Endothelial cell of umbilical vein (primary cell): Measurements from ENCODE around the gene VPS51. TPM values are rescaled to one million over a fixed set of nuclear protein-coding genes. Genes with fewer than 3 reads are reported as not detected.

ENCODE experiments used
- BruUV-seq: library from RNA; stranded (reverse); fragments of 400-500 nt; replicated peaks from 2 replicates; lab custom pipeline; 2021; lab: Mats Ljungman, UMichigan
- CTCF ChIA-PET: fragments of 300-600, 350-600 bp; sonication (Branson Sonifier 250); formaldehyde crosslinking; loops from one replicate; lab custom pipeline; 2021; ENCODE audit warnings: antibody characterized with exemption, inconsistent platforms; lab: Charles Lee
- POLR2A ChIA-PET: fragments of 300-600, 350-600 bp; sonication (Branson Sonifier 250); formaldehyde crosslinking; loops from one replicate; lab custom pipeline; 2021; ENCODE audit warnings: antibody characterized with exemption, inconsistent platforms; lab: Charles Lee
- DNase-seq: peaks from one replicate; pipeline ENCODE4 v3.0.0-alpha.2; 2011; ENCODE audit warnings: low read depth, low spot score
- FAIRE-seq: peaks from 2 replicates; lab custom pipeline; 2011; peaks lifted over from hg19 to GRCh38; lab: Jason Lieb, UNC
- H2AFZ ChIP-seq: 2 replicates; pipeline ENCODE4 v1.6.0; 2012; ENCODE audit warnings: low read depth, low read length, control low read depth, inconsistent platforms
- H3K27ac ChIP-seq: 2 replicates; pipeline ENCODE4 v1.5.1; 2011; ENCODE audit warnings: low read depth, mild to moderate bottlenecking, control low read depth, low read length, moderate library complexity; ENCODE audit not compliant: insufficient read depth
- H3K27me3 ChIP-seq, 2 experiments: 2 replicates each; pipeline versions ENCODE4 v1.6.0 to v1.6.1; 2011; ENCODE audit warnings: low read length in 2 of 2, mixed read lengths in 1 of 2; ENCODE audit not compliant: control insufficient read depth in 2 of 2, insufficient read depth in 2 of 2
- H3K36me3 ChIP-seq, 2 experiments: 2 replicates in 1 of 2; 3 replicates in 1 of 2; pipeline ENCODE4 v1.5.1; 2011; ENCODE audit warnings: low read length in 2 of 2, mild to moderate bottlenecking in 1 of 2, moderate library complexity in 1 of 2; ENCODE audit not compliant: control insufficient read depth in 2 of 2, insufficient read depth in 2 of 2; ENCODE audit errors: extremely low read depth in 1 of 2
- H3K4me1 ChIP-seq: 3 replicates; pipeline ENCODE4 v1.5.1; 2011; ENCODE audit warnings: mild to moderate bottlenecking, low read length; ENCODE audit not compliant: control insufficient read depth, insufficient read depth; ENCODE audit errors: extremely low read depth
- H3K4me2 ChIP-seq: 2 replicates; pipeline ENCODE4 v1.6.1; 2011; ENCODE audit warnings: low read length, control low read depth, mixed read lengths; ENCODE audit not compliant: insufficient read depth
- H3K4me3 ChIP-seq, 3 experiments: fragments of 200-600 bp in 1 of 3; sonication (generic), shearing (Covaris generic) in 1 of 3; replicated peaks in 1 of 3; 2 replicates each; pipeline ENCODE4 v1.5.1; 2011 to 2016; ENCODE audit warnings: control low read depth in 3 of 3, low read length in 3 of 3, mild to moderate bottlenecking in 2 of 3, inconsistent platforms in 1 of 3, low read depth in 1 of 3, moderate library complexity in 1 of 3; ENCODE audit not compliant: insufficient read depth in 1 of 3
- H3K79me2 ChIP-seq: 2 replicates; pipeline ENCODE4 v1.6.0; 2012; ENCODE audit warnings: low read length, inconsistent platforms; ENCODE audit not compliant: control insufficient read depth, insufficient read depth
- H3K9ac ChIP-seq: replicated peaks from 2 replicates; pipeline ENCODE3; 2011; ENCODE audit warnings: low read length, control low read depth; ENCODE audit not compliant: insufficient read depth; ENCODE audit errors: extremely low read depth
- H3K9me1 ChIP-seq: replicated peaks from 3 replicates; pipeline ENCODE4 v1.6.0; 2011; ENCODE audit warnings: mild to moderate bottlenecking, low read length; ENCODE audit not compliant: control insufficient read depth, insufficient read depth; ENCODE audit errors: extremely low read depth
- H3K9me3 ChIP-seq: replicated peaks from 2 replicates; pipeline ENCODE4 v1.5.1; 2012; ENCODE audit warnings: low read length, inconsistent platforms; ENCODE audit not compliant: control insufficient read depth, insufficient read depth
- H4K20me1 ChIP-seq: replicated peaks from 2 replicates; pipeline ENCODE3; 2011; ENCODE audit warnings: mild to moderate bottlenecking, low read length; ENCODE audit not compliant: control insufficient read depth, insufficient read depth; ENCODE audit errors: extremely low read depth
- EZH2 ChIP-seq: IDR thresholded peaks from 2 replicates; pipeline ENCODE4 v1.6.1; 2012; ENCODE audit warnings: borderline replicate concordance, low read depth, mild to moderate bottlenecking, moderate library complexity, low read length, inconsistent platforms; ENCODE audit not compliant: severe bottlenecking
- FOS ChIP-seq: IDR thresholded peaks from 2 replicates; pipeline ENCODE4 v1.6.1; 2011; ENCODE audit warnings: mild to moderate bottlenecking, low read length, moderate library complexity, borderline replicate concordance; ENCODE audit not compliant: insufficient read depth
- GATA2 ChIP-seq: IDR thresholded peaks from 2 replicates; pipeline ENCODE4 v1.7.0; 2011; ENCODE audit warnings: low read depth, mild to moderate bottlenecking, moderate library complexity, mixed read lengths, low read length; ENCODE audit not compliant: insufficient read length, insufficient read depth
- JUN ChIP-seq: IDR thresholded peaks from 2 replicates; pipeline ENCODE4 v1.6.1; 2011; ENCODE audit warnings: borderline replicate concordance, low read depth; ENCODE audit not compliant: insufficient read length, insufficient read depth
- MYC ChIP-seq: IDR thresholded peaks from one replicate; pipeline ENCODE4 v1.6.1; 2011; ENCODE audit warnings: mild to moderate bottlenecking, low read depth, low read length
- POLR2A ChIP-seq: IDR thresholded peaks from 2 replicates; pipeline ENCODE4 v1.6.1; 2012; ENCODE audit warnings: low read depth, mild to moderate bottlenecking, control low read depth, low read length
- POLR2AphosphoS5 ChIP-seq: IDR thresholded peaks from 2 replicates; pipeline ENCODE4 v1.6.1; 2012; ENCODE audit warnings: low read depth, mild to moderate bottlenecking, control low read depth, low read length, moderate library complexity; ENCODE audit not compliant: insufficient read depth
- dilution Hi-C: fragments of 300-500 bp; cut with MboI; formaldehyde crosslinking; loops from one replicate; pipeline ENCODE4 v1.15.0; 2019; ENCODE audit warnings: low sequenced_read_pairs; ENCODE audit not compliant: extremely low pct_ligation_motif_present
- intact Hi-C: fragments of 100-400 bp; cut with micrococcal nuclease; formaldehyde crosslinking; loops from one replicate; pipeline ENCODE4 v1.10.0; 2022
- polyA plus RNA-seq, 4 experiments: library from polyadenylated mRNA; depleted of rRNA in 3 of 4; stranded (reverse) in 3 of 4; unstranded in 1 of 4; fragments of >200 nt; gene quantifications; 2 replicates each; pipeline versions ENCODE4 v1.2.1 to v1.2.3, GENCODE V29; 2011 to 2012; ENCODE audit warnings: missing spikeins in 1 of 4
- total RNA-seq: library from RNA; stranded (reverse); gene quantifications from 2 replicates; pipeline ENCODE4 v1.2.3, GENCODE V29; 2021
- TF ChIP-seq, protein P1 (sequence below), 2 donors: IDR thresholded peaks; 1 replicate in 1 of 2; 2 replicates in 1 of 2; pipeline ENCODE4 v1.5.1; 2011; ENCODE audit warnings: low read length in 2 of 2, mild to moderate bottlenecking in 2 of 2, moderate library complexity in 2 of 2, control low read depth in 1 of 2, inconsistent platforms in 1 of 2, low read depth in 1 of 2; ENCODE audit not compliant: insufficient read depth in 1 of 2; ENCODE audit errors: extremely low read depth in 1 of 2
- TF ChIP-seq, protein P2 (sequence below): IDR thresholded peaks from 2 replicates; pipeline ENCODE4 v1.6.1; 2011; ENCODE audit not compliant: insufficient read depth, insufficient read length

The VPS51 gene
- total and polyA plus RNA-seq, 2 donors (not counting 3 experiments of a cell fraction or from before 2014, with no cell fraction given) = 108 to 146 TPM

DNA sequence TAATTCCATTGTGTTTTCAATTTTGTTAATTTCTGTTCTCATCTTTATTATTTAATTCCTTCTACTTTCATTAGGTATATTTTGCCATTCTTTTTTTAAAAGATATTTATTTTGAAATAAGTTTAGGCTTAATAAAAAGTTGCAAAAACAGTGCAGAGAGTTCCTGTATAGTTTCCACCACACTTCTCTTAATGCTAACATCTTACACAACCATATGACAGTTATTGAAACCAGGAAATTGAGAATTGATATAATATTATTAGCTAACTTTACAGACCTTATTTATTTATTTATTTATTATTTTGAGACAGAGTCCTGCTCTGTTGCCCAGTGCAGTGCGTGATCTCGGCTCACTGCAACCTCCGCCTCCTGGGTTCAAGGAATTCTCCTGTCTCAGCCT is 60.2 kb downstream of the VPS51 start:
- Histone ChIP-seq H4K20me1 (no peaks in the 10 kb centered on the region), H3K27ac (no peak overlapping the region), H3K9me1 (no peaks in the 10 kb centered on the region), H3K4me3 (no peak overlapping the region), H2AFZ (no peak overlapping the region), H3K9me3 (no peaks in the 10 kb centered on the region), H3K79me2 (no peaks in the 10 kb centered on the region), H3K9ac (no peak overlapping the region), H3K36me3 (no peaks in the 10 kb centered on the region), H3K4me1 (no peaks in the 10 kb centered on the region), H3K27me3 (peaks cover 2 to 5% of the 10 kb centered on the region in 2 experiments), H3K4me2 (no peak overlapping the region)
- TF ChIP-seq JUN (no peak), POLR2A (no peak), MYC (no peak), FOS (no peak), GATA2 (no peak), POLR2AphosphoS5 (no peak), EZH2 (no peak)
- TF ChIP-seq, protein P1, sequence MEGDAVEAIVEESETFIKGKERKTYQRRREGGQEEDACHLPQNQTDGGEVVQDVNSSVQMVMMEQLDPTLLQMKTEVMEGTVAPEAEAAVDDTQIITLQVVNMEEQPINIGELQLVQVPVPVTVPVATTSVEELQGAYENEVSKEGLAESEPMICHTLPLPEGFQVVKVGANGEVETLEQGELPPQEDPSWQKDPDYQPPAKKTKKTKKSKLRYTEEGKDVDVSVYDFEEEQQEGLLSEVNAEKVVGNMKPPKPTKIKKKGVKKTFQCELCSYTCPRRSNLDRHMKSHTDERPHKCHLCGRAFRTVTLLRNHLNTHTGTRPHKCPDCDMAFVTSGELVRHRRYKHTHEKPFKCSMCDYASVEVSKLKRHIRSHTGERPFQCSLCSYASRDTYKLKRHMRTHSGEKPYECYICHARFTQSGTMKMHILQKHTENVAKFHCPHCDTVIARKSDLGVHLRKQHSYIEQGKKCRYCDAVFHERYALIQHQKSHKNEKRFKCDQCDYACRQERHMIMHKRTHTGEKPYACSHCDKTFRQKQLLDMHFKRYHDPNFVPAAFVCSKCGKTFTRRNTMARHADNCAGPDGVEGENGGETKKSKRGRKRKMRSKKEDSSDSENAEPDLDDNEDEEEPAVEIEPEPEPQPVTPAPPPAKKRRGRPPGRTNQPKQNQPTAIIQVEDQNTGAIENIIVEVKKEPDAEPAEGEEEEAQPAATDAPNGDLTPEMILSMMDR (IDR thresholded peaks at IDR 0.05; ENCODE audit: extremely low read depth in 1 of 2, insufficient read depth in 1 of 2, low read depth in 1 of 2, low read length in 2 of 2) = no peak
- TF ChIP-seq, protein P2, sequence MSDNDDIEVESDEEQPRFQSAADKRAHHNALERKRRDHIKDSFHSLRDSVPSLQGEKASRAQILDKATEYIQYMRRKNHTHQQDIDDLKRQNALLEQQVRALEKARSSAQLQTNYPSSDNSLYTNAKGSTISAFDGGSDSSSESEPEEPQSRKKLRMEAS = no peak
- ChIA-PET POLR2A (interaction anchor here (0.6 kb wide), 1 partner anchor 8 kb away, joined by 4 read pairs; no protein-coding TSS in a partner anchor), CTCF (interaction anchor here (1.0 to 1.4 kb wide), 2 partner anchors 9 to 22 kb away, joined by 3 to 4 read pairs; no protein-coding TSS in a partner anchor)
- no TSS peak for BruUV-seq
- dilution Hi-C loops (no loop called here), intact Hi-C loops (no loop called here)
- FAIRE-seq (no peak), DNase-seq (no peak)
